H54 (cell line): ENCODE data around the gene HOOK1.
A peak's percentile ranks its signal among the peaks of the same experiment; 100 is the strongest.

Source experiments
- DNase-seq: peaks from one replicate; pipeline ENCODE4 v3.0.0; 2011; ENCODE audit warnings: low spot score, mixed read lengths; ENCODE audit not compliant: insufficient read length
- FAIRE-seq: peaks from 3 replicates; lab custom pipeline; 2011; peaks lifted over from hg19 to GRCh38; lab: Jason Lieb, UNC
- POLR2A ChIP-seq: IDR thresholded peaks from 2 replicates; pipeline ENCODE4 v1.6.1; 2011; ENCODE audit warnings: low read depth, mild to moderate bottlenecking, low read length

The HOOK1 gene

DNA sequence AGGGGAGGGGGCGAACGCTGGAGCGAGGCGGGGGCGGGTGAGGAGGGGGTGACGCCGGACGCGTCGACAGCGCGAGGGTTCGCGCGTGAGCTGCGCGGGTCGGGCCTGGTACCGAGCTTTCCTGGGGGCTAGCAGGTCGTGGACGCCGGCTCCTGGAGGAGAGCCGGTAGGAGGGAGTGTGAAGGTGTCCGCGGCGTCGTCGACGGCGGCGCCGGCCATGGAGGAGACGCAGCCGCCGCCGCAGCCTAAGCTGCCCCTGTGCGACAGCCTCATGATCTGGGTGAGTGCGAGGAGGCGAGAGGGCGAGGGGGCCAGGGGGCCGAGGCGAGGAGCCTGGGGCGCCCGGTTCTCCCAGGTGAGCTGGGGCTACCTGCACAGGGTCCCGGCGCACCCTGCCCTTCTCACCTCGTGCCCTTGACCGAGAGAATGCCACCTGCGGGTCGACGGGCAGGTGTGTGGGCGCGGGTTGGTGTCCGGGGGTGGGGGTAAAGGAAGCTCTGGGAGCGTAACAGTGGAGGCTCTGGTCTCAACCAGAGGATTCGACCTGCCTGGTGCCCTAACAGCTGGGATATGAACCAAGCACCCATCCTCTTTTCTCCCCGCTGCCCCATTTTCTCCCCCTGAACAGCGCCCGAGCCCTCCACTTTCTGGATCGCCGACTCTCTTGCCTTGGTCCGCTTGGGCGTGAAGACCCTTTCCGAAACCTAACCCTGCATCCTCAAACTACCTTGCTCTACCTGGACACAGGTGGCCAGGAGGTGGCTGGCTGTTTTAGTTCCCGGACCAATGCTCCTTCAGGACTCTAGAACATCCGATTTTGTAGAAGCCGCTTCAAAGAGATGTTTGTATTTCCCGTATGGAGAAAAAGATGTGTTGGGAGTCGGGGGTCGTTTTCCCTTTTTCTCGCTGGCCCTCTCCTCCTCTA, at the start of gene HOOK1:
TSS of gene HOOK1 (plus strand) at position 49 of the 925 bp plus-strand sequence. CDS start at position 218, 169 bp downstream.
- DNase-seq (no peak), FAIRE-seq (no peak)
- no peak for TF ChIP-seq POLR2A

DNA sequence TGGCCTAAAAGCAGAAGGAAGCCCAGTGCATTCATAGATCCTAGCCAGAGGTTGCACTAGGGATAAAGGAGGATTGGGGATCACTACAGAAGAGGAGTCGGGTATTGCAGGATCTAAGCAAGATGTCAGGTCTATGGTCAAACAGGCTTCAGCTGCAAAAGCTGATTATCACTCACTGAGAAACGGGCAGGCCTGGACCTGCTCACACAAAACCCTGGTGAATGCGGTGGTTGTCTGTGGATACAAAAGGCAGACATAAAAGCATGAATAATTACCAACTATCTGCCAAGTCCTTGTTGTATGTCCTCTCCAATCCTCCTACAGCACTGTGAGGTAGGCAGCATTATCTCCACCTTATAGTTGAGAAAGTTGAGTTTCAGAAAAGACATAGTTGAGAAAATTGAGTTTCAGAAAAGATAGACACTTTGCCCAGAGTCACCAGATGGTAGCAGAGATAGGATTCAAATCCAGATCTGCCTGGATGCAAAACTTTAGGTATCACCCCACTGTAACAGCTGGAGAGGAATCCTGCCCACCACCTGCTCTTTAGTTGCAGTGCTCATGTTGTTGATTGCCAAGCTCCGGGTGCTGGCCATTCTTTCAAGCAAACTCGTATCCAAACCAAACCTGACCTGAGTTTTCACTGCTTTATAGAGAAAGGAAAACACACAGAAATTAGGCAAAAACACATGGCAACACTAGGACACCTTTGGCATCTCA, 49.6 kb upstream of the HOOK1 start:
- DNase-seq (no peak), FAIRE-seq (no peak)
- TF ChIP-seq POLR2A = no peak

DNA sequence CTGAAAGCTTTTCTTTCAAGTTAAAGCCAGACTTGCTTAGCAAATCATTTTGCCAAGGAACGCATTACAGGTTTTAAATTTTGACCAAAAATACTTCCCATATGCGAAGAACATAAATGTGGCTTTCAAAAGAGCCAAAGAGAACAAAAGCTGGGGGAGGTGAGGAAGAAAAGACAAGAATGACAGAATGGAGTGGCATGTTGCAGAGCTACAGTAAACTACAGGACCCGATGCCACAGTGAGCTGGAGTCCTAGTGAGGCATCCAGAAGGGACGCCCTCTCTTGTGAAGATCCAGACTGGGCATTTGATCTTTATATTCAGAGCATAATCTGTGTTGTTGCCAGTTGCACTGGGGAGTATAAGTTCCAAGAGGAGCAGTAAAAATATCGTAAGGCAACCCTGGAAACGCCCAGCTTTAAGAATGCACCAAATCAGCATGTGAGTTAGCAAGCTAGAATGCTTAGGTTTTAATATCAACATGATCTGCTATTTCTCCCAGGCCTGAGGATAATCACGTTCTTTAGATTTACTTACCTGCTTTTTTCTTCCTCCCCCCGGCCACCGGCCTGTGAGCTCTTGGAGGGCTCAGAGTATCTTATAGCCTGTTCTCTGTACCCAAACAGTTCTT, 48.4 kb upstream of the HOOK1 start:
- FAIRE-seq = no peak
- DNase-seq = no peak

DNA sequence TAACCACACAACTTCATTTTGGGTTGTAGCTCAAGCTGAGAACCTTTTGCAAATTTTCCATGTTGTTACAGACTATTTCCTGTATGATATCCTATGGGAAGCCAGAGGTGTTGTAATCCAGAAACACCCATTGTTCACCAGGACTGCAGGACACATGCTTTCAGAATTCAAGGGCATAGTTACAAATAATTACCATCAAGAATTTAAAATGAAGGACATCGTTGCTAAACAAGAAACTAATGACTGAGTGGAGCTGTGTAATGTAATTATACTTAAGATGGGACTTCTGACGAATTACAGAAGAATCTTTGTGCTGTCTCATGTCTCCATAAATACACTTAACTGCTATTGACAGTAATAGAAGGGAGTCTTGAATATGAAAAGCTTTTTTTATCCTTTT, 47.6 kb upstream of the HOOK1 start:
- TF ChIP-seq POLR2A = no peak
- DNase-seq (no peak), FAIRE-seq (peak; percentile 23)

More for the DNA sequence above, 48.4 kb upstream of the HOOK1 start:
- no peak for TF ChIP-seq POLR2A

DNA sequence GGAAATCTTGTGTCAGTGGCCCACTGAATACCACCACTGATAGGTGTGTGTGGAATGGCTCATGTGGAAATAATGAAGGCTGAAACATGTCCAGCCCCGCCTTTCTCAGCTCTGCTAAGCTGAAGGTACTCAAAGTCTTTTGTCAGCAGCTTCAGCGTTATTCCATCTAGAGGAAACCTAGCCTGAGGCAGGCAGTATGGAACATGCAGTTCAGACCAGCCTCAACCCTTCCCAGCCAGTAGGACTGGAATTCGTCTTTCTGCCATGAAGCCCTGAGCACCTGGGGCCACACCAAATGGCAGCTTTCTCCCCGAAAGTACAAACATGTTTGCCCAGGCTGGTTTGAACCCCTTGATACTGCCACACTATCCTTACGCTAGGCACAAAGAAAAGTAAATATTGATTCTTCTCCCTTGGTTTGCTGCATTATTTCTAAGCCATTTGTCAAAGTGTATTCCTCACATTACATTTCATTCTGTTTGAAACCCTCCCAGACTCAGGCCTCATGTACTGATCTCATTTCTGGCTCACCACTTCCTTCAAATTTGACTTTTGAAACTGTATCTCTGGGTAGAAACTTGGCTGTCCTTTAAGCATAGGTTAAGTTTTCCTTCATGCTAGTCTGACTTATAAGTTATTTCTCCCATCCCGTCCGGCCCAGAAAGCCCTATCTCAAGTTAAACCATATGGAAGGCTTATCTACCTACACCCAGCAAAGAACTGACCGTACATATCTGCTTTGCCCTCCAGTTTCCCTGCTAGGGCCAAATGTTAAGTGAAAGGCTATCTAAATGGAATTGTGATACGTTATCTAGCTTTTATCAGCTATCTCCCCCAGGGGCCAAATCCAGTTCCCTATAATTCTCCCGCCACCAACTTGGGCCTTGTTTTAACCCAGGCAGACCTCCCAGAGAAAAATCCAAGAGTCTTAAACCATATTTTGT, 45.7 kb upstream of the HOOK1 start:
- DNase-seq = no peak
- no peak for TF ChIP-seq POLR2A
- no peak for FAIRE-seq

DNA sequence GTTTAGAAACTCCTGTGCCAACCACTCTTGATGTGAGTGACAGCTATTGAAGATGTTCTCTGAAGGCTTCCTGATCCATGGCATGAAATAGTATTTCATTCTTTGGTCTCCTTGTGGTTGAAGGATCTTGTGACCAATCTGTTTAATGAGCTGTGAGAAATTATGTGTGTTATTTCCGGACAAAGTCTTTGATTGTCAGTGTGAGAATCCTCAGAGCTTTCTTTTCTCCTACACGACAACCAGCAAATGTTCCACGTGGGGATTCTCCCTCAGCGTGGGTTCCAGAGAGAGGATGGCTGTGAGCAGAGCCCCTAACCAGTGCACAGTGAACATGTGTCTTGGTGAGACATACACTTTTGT, 45.0 kb upstream of the HOOK1 start:
- DNase-seq (no peak), FAIRE-seq (no peak)
- no peak for TF ChIP-seq POLR2A

DNA sequence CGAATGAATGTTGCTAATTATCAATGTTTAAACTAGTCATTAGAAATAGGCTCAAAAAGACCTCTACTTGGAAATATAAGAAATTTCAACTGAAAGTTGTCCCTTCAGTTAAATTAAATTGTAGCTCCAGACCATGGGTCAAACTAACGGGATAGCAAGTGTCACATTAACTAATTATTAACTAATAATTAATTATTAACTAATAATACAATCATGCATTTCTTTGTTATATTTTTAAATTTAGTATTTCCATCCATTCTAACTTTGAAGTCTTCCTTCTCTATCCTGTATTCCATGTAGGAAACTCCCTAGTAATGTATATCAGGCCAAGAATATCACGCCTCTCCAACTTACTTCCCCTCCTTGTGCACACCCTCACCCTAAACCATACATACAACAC, 43.4 kb upstream of the HOOK1 start:
- no peak for DNase-seq
- TF ChIP-seq POLR2A = no peak
- FAIRE-seq = no peak

DNA sequence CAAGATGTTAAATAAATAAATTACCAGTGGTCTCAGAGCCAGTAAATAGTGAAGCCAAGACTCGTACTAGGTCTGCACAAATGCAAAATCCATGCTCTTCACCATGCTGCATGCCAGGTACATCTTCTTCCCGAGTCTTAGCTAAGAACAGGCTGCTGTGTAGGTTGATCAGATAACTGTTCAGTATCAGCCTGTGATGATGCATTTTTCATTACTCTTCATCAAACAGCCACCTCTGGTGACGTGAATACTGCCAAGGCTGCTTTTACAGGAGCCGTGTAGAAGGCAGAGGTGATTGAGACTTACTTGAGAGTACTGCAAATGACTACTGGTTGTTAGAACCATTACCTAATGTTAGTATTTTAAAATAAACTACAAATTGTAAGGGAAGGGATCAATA, 39.3 kb upstream of the HOOK1 start:
- FAIRE-seq (no peak), DNase-seq (no peak)
- TF ChIP-seq POLR2A = no peak

DNA sequence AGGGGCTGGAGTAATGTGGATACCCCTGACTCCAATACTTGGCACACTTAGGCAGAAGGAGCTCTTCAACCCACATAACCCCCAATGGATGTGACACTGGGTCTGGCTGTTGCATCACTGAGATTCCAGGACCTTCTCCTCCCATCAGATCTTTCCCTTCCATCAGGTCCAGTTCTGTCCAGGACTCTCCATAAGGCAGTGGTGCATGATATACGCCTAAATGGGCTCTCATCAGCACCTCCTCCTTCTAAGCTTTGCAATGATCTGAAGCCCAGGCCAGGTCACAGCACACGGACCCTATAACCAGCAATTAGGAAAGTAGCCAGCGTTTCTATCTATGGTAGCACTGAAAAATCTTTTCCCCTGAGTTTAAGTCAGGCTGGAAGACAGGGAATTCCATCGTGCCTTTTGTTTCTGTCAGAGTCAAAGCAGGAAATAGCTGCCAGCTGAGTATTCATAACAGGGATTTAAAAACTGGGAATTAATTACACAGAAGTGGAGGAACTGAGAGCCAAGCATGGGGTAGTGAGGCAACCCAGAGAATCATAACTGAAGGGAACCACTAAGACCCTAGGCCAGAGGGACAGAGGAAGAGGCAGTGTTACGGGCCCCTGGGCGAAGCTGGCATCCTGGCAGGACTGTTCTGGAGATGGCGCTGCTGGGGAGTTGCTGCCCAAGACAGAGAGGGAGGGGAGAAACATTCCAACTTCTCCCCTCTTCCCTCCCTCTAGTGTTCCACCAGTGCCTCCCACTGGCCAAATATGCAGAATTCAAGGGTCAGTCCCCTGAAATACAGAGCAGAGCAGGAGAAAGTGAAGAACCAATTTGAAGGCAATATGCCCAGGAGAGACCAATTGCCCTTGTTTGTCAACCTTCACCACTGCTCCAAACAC, 37.5 kb upstream of the HOOK1 start:
- DNase-seq (no peak), FAIRE-seq (no peak)
- TF ChIP-seq POLR2A = no peak

DNA sequence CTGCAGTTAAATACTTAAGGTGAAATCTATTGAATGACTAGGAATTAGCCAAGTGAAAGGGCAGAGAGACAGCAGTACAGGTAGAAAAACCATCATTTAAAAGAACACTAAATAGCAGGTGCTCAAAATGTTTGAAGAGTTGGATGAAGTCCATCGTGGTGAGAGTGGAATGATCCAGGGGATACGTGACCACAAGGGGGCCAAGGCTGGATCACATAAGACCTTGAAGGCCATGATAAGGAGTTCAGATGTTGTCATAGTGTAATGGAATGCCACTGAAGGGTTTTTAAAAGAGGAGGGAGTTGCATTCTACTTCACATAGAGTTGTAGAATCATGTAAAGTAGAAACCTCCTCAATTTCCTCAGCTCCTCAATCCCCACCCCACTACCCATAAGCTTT, 34.8 kb upstream of the HOOK1 start:
- TF ChIP-seq POLR2A = no peak
- DNase-seq (no peak), FAIRE-seq (peak; percentile 45)

DNA sequence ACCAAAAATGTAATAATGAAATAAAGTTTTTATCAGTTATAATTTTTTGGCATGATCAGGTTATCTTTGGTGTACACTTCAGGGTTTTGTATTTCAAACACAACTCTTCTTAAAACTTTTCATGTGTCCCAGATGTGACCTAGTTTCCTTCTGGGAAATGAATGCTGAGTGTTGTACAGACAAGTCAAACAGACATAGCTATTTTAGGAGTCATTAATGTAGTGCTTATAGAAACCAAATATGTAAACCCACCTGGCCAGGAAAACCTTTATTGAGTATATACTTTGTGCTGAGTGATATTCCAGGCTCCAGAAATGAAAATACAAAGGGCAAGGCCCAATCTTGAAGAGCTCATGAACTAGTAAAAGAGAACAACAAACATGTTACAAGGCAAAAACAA, 25.9 kb upstream of the HOOK1 start:
- TF ChIP-seq POLR2A = no peak
- FAIRE-seq (no peak), DNase-seq (no peak)

DNA sequence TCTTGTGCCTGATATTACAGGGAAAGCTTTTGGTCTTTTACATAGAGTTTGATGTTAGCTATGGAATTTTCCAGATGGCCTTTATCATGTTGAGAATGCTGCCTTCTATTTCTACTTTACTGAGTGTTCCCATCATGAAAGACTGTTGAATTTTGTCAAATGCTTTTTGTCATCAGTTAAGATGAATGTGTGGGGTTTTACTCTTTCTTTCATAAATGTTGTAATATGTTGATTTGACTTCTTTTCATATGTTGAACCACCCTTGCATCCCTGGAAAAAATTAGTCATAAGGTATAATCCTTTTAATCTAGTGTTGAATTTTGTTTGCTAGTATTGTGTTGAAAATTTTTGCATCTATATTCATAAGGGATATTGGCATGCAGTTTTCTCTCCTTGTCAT, 16.1 kb upstream of the HOOK1 start:
- no peak for FAIRE-seq

More for the DNA sequence above, 16.1 kb upstream of the HOOK1 start:
- DNase-seq = no peak
- no peak for TF ChIP-seq POLR2A
